C4-2B (cell line): ENCODE measurements around the gene PPP3R1.

Experiments used
- H3K27ac ChIP-seq: fragments of 450-650 bp; 2 replicates; pipeline ENCODE4 v1.5.1; 2017
- CTCF ChIP-seq: fragments of 450-650 bp; conservative IDR thresholded peaks from 2 replicates; pipeline ENCODE4 v1.5.1; 2017; ENCODE audit warnings: mild to moderate bottlenecking
- ZFX ChIP-seq: fragments of 450-650 bp; IDR thresholded peaks from 2 replicates; pipeline ENCODE4 v1.6.1; 2017

Gene PPP3R1

GRCh38 chr2:68248806-68249205, 3.5 kb downstream of the PPP3R1 start:
- TF ChIP-seq CTCF = no peak
- no peak for TF ChIP-seq ZFX
- no peak overlapping the region for H3K27ac ChIP-seq

GRCh38 chr2:68248361-68248760, 4.0 kb downstream of the PPP3R1 start:
- H3K27ac ChIP-seq = no peak overlapping the region
- TF ChIP-seq ZFX (no peak), CTCF (no peak)

DNA sequence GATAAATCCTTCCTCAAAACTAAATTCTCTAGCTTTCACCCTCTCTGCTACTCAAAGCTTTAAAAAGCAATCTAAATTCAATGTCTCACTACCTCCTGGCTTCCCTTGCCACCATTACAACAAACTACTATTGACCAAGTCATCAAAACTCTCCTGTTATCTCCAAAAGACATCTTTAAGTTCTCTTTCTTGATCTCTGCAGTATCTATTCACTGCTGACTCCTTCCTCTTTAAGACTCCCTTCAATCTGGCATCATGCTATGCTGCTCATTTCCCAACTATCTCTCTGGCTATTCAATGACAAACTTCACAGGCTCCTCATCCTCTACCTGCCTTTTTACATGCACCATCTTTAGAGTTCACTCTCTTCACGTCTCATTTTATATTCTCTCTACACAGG, 5.9 kb downstream of the PPP3R1 start:
- no peak overlapping the region for H3K27ac ChIP-seq
- no peak for TF ChIP-seq ZFX
- no peak for TF ChIP-seq CTCF

GRCh38 chr2:68245672-68246071, 6.7 kb downstream of the PPP3R1 start:
- H3K27ac ChIP-seq = no peak overlapping the region
- no peak for TF ChIP-seq ZFX
- TF ChIP-seq CTCF = no peak

GRCh38 chr2:68245066-68245465, 7.3 kb downstream of the PPP3R1 start:
- no peak overlapping the region for H3K27ac ChIP-seq
- no peak for TF ChIP-seq ZFX
- TF ChIP-seq CTCF = no peak

DNA sequence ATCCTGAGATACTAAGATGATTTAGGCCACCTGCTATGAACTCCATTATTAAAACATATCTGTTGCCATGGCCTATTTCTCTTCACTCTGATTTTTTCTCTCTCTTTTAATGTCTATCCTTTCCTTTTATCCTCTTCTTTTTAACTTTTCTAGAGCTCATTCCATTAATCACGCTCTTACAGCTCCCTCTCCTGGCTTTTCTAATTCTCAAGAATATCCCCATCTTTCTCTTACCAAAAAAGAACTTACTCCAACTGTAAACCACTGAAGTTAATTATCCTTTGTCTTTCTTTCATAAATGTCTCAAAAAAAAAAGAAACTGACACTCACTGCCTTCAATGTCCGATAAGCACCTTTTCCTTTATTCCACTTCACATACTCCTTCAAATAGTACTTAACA, 7.9 kb downstream of the PPP3R1 start:
- H3K27ac ChIP-seq = no peak overlapping the region
- no peak for TF ChIP-seq ZFX
- no peak for TF ChIP-seq CTCF

DNA sequence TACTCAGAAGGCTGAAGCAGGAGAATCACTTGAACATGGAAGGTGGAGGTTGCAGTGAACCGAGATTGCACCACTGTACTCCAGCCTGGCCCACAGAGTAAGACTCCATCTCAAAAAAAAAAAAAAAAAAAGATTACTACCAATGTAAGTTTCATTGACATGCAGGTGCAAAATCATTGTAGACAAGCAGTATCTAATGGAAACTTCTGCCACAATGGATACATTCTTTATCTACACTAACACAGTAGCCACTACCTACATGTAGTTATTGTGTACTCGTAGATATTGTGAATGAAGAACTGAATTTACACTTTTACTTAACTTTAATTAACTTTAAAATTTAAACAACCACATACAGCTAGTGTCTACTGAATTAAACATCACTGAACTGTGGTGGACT, 10.6 kb downstream of the PPP3R1 start:
- H3K27ac ChIP-seq = no peak overlapping the region
- no peak for TF ChIP-seq CTCF
- no peak for TF ChIP-seq ZFX

- no peak overlapping the region for H3K27ac ChIP-seq
- TF ChIP-seq CTCF (no peak), ZFX (no peak)
These were observed 11.9 kb downstream of the PPP3R1 start for GRCh38 chr2:68240446-68240845.
